Lung (tissue), 12 donors: Measurements from ENCODE around the gene ADCY5. TPM values are rescaled to one million over a fixed set of nuclear protein-coding genes. Genes with fewer than 3 reads are reported as not detected.

Source experiments
- ATAC-seq: fragments of 200-7000 bp; cut with Tn5 transposase; one replicate; pipeline ENCODE4 v1.9.1; 2020; ENCODE audit warnings: moderate number of reproducible peaks; ENCODE audit not compliant: insufficient read depth, low FRiP score
- DNase-seq, 3 donors: peaks; one replicate each; pipeline ENCODE4 v3.0.0-alpha.2; 2013 to 2017
- H3K27ac ChIP-seq, 2 donors: one replicate each; pipeline ENCODE4 v1.5.1; 2013; ENCODE audit warnings: mild to moderate bottlenecking in 2 of 2, moderate library complexity in 2 of 2, control low read depth in 1 of 2, inconsistent platforms in 1 of 2, low read depth in 1 of 2, low read length in 1 of 2
- H3K27me3 ChIP-seq, 3 donors: one replicate each; pipeline ENCODE4 v1.5.1; 2013; ENCODE audit warnings: low read length in 2 of 3; ENCODE audit not compliant: control insufficient read depth in 3 of 3, insufficient read depth in 3 of 3
- H3K36me3 ChIP-seq, 4 donors: one replicate each; pipeline ENCODE4 v1.5.1; 2013; ENCODE audit warnings: low read length in 4 of 4, mild to moderate bottlenecking in 1 of 4, moderate library complexity in 1 of 4; ENCODE audit not compliant: control insufficient read depth in 4 of 4, insufficient read depth in 4 of 4
- H3K4me1 ChIP-seq, 5 donors: one replicate each; pipeline ENCODE4 v1.5.1; 2013; ENCODE audit warnings: low read length in 5 of 5, mild to moderate bottlenecking in 2 of 5, moderate library complexity in 1 of 5; ENCODE audit not compliant: control insufficient read depth in 5 of 5, insufficient read depth in 5 of 5
- H3K4me3 ChIP-seq: one replicate; pipeline ENCODE4 v1.5.1; 2013; ENCODE audit warnings: mild to moderate bottlenecking, control low read depth, moderate library complexity
- H3K9ac ChIP-seq, 2 donors: one replicate each; pipeline ENCODE4 v1.5.1; 2013; ENCODE audit warnings: low read length in 2 of 2, control low read depth in 1 of 2; ENCODE audit not compliant: insufficient read depth in 1 of 2
- H3K9me3 ChIP-seq, 4 donors: one replicate each; pipeline ENCODE4 v1.5.1; 2013; ENCODE audit warnings: low read length in 3 of 4, mild to moderate bottlenecking in 1 of 4, moderate library complexity in 1 of 4; ENCODE audit not compliant: control insufficient read depth in 4 of 4, insufficient read depth in 3 of 4
- CTCF ChIP-seq: IDR thresholded peaks from 2 replicates; pipeline ENCODE4 v1.5.1; 2012; ENCODE audit warnings: mild to moderate bottlenecking; ENCODE audit errors: control extremely low read depth, extremely low read depth
- WGBS, 2 donors: extraction: QIAGEN DNeasy Blood & Tissue Kit; methylation state at CpG; one replicate each; pipeline ENCODE4 v1.1.7; 2013; 5-methylcytosine and 5-hydroxymethylcytosine counted together
- polyA plus RNA-seq, 2 donors: library from polyadenylated mRNA; stranded (reverse); fragments of 200-250 nt; gene quantifications; one replicate each; pipeline ENCODE4 v1.2.1, GENCODE V29; 2013
- total RNA-seq, 2 donors: library from RNA; depleted of rRNA in 1 of 2; stranded (reverse); fragments of >200 nt in 1 of 2; gene quantifications; one replicate each; pipeline ENCODE4 v1.2.1, GENCODE V29; 2014 to 2021
- donor health status: control.
- donor health status: control.
- donor health status: Bipolar disorder and iron deficiency.
- donor health status: healthy.
- donor health status: DM: yes; HTN: yes; CAD: no.

Gene ADCY5
- total and polyA plus RNA-seq, 4 donors: 1.2 to 8.4 (median 2.4) TPM

DNA sequence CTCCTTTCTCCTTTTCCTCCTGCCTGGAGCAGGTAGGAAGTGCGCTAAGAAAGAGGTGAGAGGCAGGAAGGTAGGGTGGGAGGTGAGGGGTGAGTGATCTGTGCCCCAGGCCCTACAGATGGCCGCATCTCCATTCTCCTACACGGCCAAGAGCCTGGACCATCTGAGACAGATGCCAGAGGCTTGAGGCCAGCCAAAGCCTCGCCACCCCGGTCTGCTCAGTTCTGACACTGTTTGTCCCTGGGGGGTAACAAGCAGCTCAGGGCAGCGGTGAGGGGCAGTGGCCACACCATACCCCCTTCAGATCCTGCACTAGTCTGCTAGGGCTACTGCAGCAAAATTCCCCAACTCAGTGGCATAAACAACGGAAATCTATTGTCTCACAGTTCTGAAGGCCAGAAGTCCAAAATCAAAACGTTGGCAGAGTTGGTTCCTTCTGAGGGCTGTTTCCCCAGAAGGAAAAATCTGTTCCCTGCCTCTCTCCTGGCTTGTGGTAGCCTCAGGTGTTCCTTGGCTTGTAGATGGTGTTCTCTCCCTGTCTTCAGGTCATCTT lies 28.4 kb downstream of the ADCY5 start:
- Histone ChIP-seq H3K36me3 (no peaks in the 10 kb centered on the region), H3K4me1 (peaks cover 3 to 37% (median 17%) of the 10 kb centered on the region in 5 donors), H3K9ac (no peak overlapping the region), H3K27ac (peak overlapping the region in 1 of 2 donors; percentile 86), H3K9me3 (no peaks in the 10 kb centered on the region), H3K27me3 (no peaks in the 10 kb centered on the region), H3K4me3 (no peak overlapping the region)
- 81 to 87% methylated on average over 8 of the region's 8 CpGs for WGBS, 2 donors
- DNase-seq: no peak
- ATAC-seq: no peak
- no peak for TF ChIP-seq CTCF

- DNase-seq: no peak
- no peaks in the 10 kb centered on the region for H3K27me3 ChIP-seq
- no peak for ATAC-seq
These were observed 29.0 kb downstream of the ADCY5 start for GRCh38 chr3:123419850-123420297.

DNA sequence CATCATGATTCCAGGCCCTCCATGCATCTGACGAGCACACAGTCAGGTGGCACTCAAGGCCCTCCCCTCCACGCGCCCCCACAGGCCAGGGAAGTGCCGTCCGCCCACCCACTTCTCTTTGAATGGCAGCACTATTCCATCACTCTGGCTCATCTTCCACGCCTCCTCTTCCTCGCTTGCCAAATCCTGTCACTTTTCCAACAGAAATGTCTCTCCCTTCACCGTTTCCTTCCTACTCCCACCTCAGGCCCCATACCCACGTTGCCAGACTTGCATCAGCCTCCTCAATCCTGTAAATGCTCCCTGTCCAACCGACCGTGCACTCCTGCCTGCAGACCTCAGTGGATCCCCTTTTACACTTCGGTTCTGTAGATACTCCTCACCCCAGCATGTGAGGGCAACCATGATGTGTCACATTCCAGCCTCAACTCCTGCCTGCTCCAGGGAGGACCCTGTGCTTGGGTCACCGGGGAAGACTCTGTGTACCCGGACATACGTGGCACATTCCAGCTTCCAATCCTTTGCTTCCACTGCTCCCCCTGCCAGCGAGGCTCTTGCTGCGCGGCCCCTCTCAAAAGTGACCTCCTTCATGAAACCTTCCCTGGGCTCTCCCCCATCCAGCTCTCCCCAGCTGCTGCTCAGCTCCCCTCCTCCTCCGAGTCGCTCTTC lies 29.6 kb downstream of the ADCY5 start:
- no peak for TF ChIP-seq CTCF
- H3K9ac ChIP-seq: no peak overlapping the region

More at GRCh38 chr3:123419850-123420297, 29.0 kb downstream of the ADCY5 start:
- peak overlapping the region in 1 of 2 donors; percentile 90 for H3K27ac ChIP-seq
- H3K9ac ChIP-seq: no peak overlapping the region
- H3K4me3 ChIP-seq: no peak overlapping the region
- no peaks in the 10 kb centered on the region for H3K36me3 ChIP-seq
- H3K4me1 ChIP-seq: peaks cover 3 to 37% (median 12%) of the 10 kb centered on the region in 5 donors
- WGBS, 2 donors: 82 to 86% methylated on average over 7 of the region's 7 CpGs
- no peak for TF ChIP-seq CTCF
- no peaks in the 10 kb centered on the region for H3K9me3 ChIP-seq

More for the DNA sequence above, 29.6 kb downstream of the ADCY5 start:
- Histone ChIP-seq H3K27me3 (no peaks in the 10 kb centered on the region), H3K4me3 (no peak overlapping the region), H3K36me3 (no peaks in the 10 kb centered on the region), H3K9me3 (no peaks in the 10 kb centered on the region), H3K27ac (peak overlapping the region in 1 of 2 donors; percentile 90), H3K4me1 (peaks cover 3 to 36% (median 7%) of the 10 kb centered on the region in 5 donors)
- DNase-seq (no peak), ATAC-seq (no peak)
- 86 to 89% methylated on average over 20 of the region's 20 CpGs for WGBS, 2 donors
